Measurements from ENCODE around the gene VAT1L. TPM values are rescaled to one million over a fixed set of nuclear protein-coding genes. Genes with fewer than 3 reads are reported as not detected.

VAT1L gene
- total and polyA plus RNA-seq, 4 donors: 0.17 to 0.98 (median 0.26) TPM

GRCh38 chr16:77856438-77857160, 68.2 kb downstream of the VAT1L start (continued):
- TF ChIP-seq, protein P1, sequence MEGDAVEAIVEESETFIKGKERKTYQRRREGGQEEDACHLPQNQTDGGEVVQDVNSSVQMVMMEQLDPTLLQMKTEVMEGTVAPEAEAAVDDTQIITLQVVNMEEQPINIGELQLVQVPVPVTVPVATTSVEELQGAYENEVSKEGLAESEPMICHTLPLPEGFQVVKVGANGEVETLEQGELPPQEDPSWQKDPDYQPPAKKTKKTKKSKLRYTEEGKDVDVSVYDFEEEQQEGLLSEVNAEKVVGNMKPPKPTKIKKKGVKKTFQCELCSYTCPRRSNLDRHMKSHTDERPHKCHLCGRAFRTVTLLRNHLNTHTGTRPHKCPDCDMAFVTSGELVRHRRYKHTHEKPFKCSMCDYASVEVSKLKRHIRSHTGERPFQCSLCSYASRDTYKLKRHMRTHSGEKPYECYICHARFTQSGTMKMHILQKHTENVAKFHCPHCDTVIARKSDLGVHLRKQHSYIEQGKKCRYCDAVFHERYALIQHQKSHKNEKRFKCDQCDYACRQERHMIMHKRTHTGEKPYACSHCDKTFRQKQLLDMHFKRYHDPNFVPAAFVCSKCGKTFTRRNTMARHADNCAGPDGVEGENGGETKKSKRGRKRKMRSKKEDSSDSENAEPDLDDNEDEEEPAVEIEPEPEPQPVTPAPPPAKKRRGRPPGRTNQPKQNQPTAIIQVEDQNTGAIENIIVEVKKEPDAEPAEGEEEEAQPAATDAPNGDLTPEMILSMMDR (IDR thresholded peaks at IDR 0.05; ENCODE audit: low read depth, low read length, missing input control): no peak
- TF ChIP-seq FOXA1 (IDR thresholded peaks at IDR 0.05): no peak
- TF ChIP-seq RAD21 (IDR thresholded peaks at IDR 0.05): no peak
- TF ChIP-seq EGR1 (IDR thresholded peaks at IDR 0.05; ENCODE audit: low read depth in 2 of 2): no peak
- TF ChIP-seq HNF4G (IDR thresholded peaks at IDR 0.05): no peak
- no peak for TF ChIP-seq RXRA (IDR thresholded peaks at IDR 0.05)
- no peak for TF ChIP-seq JUND (IDR thresholded peaks at IDR 0.05)
- TF ChIP-seq ZBTB33 (IDR thresholded peaks at IDR 0.05): no peak

DNA sequence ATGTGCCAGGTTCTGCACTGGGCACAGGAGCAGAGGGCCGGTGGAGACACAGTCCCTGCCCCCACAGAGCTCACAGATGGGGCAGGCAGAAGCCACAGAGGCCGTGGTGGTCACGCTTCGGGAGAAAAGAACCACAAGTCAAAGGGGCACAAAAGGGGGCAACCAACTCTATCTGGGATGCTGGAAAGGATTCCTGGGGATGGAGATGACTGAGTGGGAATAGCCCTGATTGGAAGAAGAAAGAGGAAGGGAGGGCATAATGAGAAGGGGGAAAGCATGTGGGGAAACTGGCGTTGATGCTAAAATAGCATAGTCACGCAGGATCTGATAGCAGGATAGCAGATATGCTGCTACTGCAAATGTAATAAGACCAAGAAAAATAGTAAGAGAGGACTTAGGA, 69.7 kb downstream of the VAT1L start:
- WGBS: 90% methylated on average over 6 of the region's 6 CpGs

More for the DNA sequence above, 69.7 kb downstream of the VAT1L start:
- Histone ChIP-seq H3K4me3 (ENCODE audit: low read depth in 1 of 3, low read length in 3 of 3) (no peak overlapping the region), H3K9ac (ENCODE audit: low read depth in 1 of 2, low read length in 2 of 2) (no peak overlapping the region), H3K36me3 (ENCODE audit: control insufficient read depth in 4 of 4, insufficient read depth in 3 of 4, low read depth in 1 of 4, low read length in 3 of 4) (no peaks in the 10 kb centered on the region), H3K27me3 (ENCODE audit: control insufficient read depth in 4 of 4, insufficient read depth in 4 of 4, low read length in 3 of 4) (no peaks in the 10 kb centered on the region), H3K27ac (ENCODE audit: low read depth in 1 of 2, low read length in 2 of 2) (no peak overlapping the region), H3K4me1 (ENCODE audit: control insufficient read depth in 4 of 4, insufficient read depth in 4 of 4, low read length in 3 of 4) (no peaks in the 10 kb centered on the region), H3K9me3 (ENCODE audit: control insufficient read depth in 4 of 4, low read length in 3 of 4) (no peaks in the 10 kb centered on the region)
- TF ChIP-seq RAD21 (IDR thresholded peaks at IDR 0.05) (no peak), HNF4A (conservative IDR thresholded peaks at IDR 0.05) (no peak), HNF4G (IDR thresholded peaks at IDR 0.05) (no peak), JUND (IDR thresholded peaks at IDR 0.05) (no peak)
- TF ChIP-seq, protein P2, sequence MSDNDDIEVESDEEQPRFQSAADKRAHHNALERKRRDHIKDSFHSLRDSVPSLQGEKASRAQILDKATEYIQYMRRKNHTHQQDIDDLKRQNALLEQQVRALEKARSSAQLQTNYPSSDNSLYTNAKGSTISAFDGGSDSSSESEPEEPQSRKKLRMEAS (IDR thresholded peaks at IDR 0.05): no peak
- TF ChIP-seq, protein P3, sequence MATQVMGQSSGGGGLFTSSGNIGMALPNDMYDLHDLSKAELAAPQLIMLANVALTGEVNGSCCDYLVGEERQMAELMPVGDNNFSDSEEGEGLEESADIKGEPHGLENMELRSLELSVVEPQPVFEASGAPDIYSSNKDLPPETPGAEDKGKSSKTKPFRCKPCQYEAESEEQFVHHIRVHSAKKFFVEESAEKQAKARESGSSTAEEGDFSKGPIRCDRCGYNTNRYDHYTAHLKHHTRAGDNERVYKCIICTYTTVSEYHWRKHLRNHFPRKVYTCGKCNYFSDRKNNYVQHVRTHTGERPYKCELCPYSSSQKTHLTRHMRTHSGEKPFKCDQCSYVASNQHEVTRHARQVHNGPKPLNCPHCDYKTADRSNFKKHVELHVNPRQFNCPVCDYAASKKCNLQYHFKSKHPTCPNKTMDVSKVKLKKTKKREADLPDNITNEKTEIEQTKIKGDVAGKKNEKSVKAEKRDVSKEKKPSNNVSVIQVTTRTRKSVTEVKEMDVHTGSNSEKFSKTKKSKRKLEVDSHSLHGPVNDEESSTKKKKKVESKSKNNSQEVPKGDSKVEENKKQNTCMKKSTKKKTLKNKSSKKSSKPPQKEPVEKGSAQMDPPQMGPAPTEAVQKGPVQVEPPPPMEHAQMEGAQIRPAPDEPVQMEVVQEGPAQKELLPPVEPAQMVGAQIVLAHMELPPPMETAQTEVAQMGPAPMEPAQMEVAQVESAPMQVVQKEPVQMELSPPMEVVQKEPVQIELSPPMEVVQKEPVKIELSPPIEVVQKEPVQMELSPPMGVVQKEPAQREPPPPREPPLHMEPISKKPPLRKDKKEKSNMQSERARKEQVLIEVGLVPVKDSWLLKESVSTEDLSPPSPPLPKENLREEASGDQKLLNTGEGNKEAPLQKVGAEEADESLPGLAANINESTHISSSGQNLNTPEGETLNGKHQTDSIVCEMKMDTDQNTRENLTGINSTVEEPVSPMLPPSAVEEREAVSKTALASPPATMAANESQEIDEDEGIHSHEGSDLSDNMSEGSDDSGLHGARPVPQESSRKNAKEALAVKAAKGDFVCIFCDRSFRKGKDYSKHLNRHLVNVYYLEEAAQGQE (IDR thresholded peaks at IDR 0.05): no peak
- TF ChIP-seq, protein P4, sequence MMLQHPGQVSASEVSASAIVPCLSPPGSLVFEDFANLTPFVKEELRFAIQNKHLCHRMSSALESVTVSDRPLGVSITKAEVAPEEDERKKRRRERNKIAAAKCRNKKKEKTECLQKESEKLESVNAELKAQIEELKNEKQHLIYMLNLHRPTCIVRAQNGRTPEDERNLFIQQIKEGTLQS (IDR thresholded peaks at IDR 0.05): no peak
- DNase-seq (ENCODE audit: low spot score): no peak
